ENCODE measurements around the gene HAVCR2. TPM values are rescaled to one million over a fixed set of nuclear protein-coding genes. Genes with fewer than 3 reads are reported as not detected.

HAVCR2 gene
- total and polyA plus RNA-seq, 2 of the 13 experiments (the other 11 are each of a cell fraction or from before 2014, with no cell fraction given): 0.07 to 0.16 TPM

- TF ChIP-seq HIC2 (CRISPR knock-in tag; IDR thresholded peaks at IDR 0.05; ENCODE audit: low read depth) (no peak), ZNF570 (CRISPR knock-in tag; IDR thresholded peaks at IDR 0.05; ENCODE audit: borderline replicate concordance) (no peak), ZNF878 (CRISPR knock-in tag; IDR thresholded peaks at IDR 0.05) (no peak), KLF12 (CRISPR knock-in tag; IDR thresholded peaks at IDR 0.05; ENCODE audit: borderline replicate concordance) (no peak), ARID3A (IDR thresholded peaks at IDR 0.05; ENCODE audit: low read depth, low read length) (no peak), ZGPAT (CRISPR knock-in tag; IDR thresholded peaks at IDR 0.05) (0 out of 2 replicates have a peak, but pooled peaks have one; percentile 16), ZFP36 (IDR thresholded peaks at IDR 0.05; ENCODE audit: borderline replicate concordance, low read depth, low read length, partially characterized antibody) (no peak), ZNF354B (CRISPR knock-in tag; IDR thresholded peaks at IDR 0.05) (no peak), NPAS2 (CRISPR knock-in tag; IDR thresholded peaks at IDR 0.05; ENCODE audit: borderline replicate concordance) (no peak), NFKB2 (CRISPR knock-in tag; IDR thresholded peaks at IDR 0.05; ENCODE audit: borderline replicate concordance) (no peak), BHLHE40 (IDR thresholded peaks at IDR 0.05; ENCODE audit: low read length) (no peak), NFAT5 (CRISPR knock-in tag; IDR thresholded peaks at IDR 0.05) (no peak), ZNF780A (CRISPR knock-in tag; IDR thresholded peaks at IDR 0.05) (no peak), ZMAT5 (CRISPR knock-in tag; IDR thresholded peaks at IDR 0.05; ENCODE audit: borderline replicate concordance, low read depth) (no peak), RELA (CRISPR knock-in tag; IDR thresholded peaks at IDR 0.05) (no peak), GATA4 (IDR thresholded peaks at IDR 0.05; ENCODE audit: borderline replicate concordance, low read depth) (no peak), NCOR1 (IDR thresholded peaks at IDR 0.05; ENCODE audit: borderline replicate concordance, low read length) (no peak), FOXP1 (IDR thresholded peaks at IDR 0.05) (no peak), FOXP1 (CRISPR knock-in tag; IDR thresholded peaks at IDR 0.05) (peak; percentile 46; the same call in 1 of the 2 replicates)
Observed at GRCh38 chr5:157063776-157064430, 44.9 kb downstream of the HAVCR2 start (continued).

All from HepG2 (cell line).